DOHH2 (cell line): Measurements from ENCODE around the gene TLCD1.

Experiments
- H3F3A ChIP-seq: fragments of 200-600 bp; sonication (generic), shearing (Covaris generic); 2 replicates; pipeline ENCODE4 v1.6.0; 2016; ENCODE audit warnings: antibody characterized with exemption, mild to moderate bottlenecking; ENCODE audit not compliant: control insufficient read depth, insufficient read depth
- H3K27ac ChIP-seq: fragments of 200-600 bp; sonication (generic); 2 replicates; pipeline ENCODE4 v1.5.1; 2014; ENCODE audit warnings: low read depth, mild to moderate bottlenecking, low read length, moderate library complexity
- H3K27me3 ChIP-seq: fragments of 200-600 bp; sonication (generic); 2 replicates; pipeline ENCODE4 v1.6.1; 2014; ENCODE audit warnings: mild to moderate bottlenecking, low read length, mixed read lengths; ENCODE audit not compliant: control insufficient read depth
- H3K36me3 ChIP-seq: fragments of 200-600 bp; sonication (generic); 2 replicates; pipeline ENCODE4 v1.6.1; 2014; ENCODE audit warnings: mild to moderate bottlenecking, low read length, moderate library complexity, mixed read lengths; ENCODE audit not compliant: control insufficient read depth
- H3K4me1 ChIP-seq: fragments of 200-600 bp; sonication (generic); 2 replicates; pipeline ENCODE4 v1.6.1; 2014; ENCODE audit warnings: mild to moderate bottlenecking, low read length, mixed read lengths; ENCODE audit not compliant: control insufficient read depth
- H3K4me2 ChIP-seq: fragments of 200-600 bp; sonication (generic); 2 replicates; pipeline ENCODE4 v1.6.0; 2014; ENCODE audit warnings: mild to moderate bottlenecking, low read length, moderate library complexity
- H3K4me3 ChIP-seq: fragments of 200-600 bp; sonication (generic); 2 replicates; pipeline ENCODE4 v1.5.1; 2014; ENCODE audit warnings: mild to moderate bottlenecking, low read length, mixed read lengths
- H3K79me2 ChIP-seq: fragments of 200-600 bp; sonication (generic); 2 replicates; pipeline ENCODE4 v1.6.1; 2014; ENCODE audit warnings: mild to moderate bottlenecking, low read length, mixed read lengths; ENCODE audit not compliant: control insufficient read depth
- H3K9me2 ChIP-seq: fragments of 200-600 bp; sonication (generic); replicated peaks from 2 replicates; pipeline ENCODE4 v1.6.1; 2014; ENCODE audit warnings: mild to moderate bottlenecking, low read length, mixed read lengths; ENCODE audit not compliant: control insufficient read depth
- H3K9me3 ChIP-seq: fragments of 200-600 bp; sonication (generic); 2 replicates; pipeline ENCODE4 v1.6.1; 2014; ENCODE audit warnings: antibody characterized with exemption, low read length, mixed read lengths; ENCODE audit not compliant: control insufficient read depth, insufficient read depth
- H4K20me1 ChIP-seq: fragments of 200-600 bp; sonication (generic); 2 replicates; pipeline ENCODE4 v1.6.0; 2014; ENCODE audit warnings: low read depth, mild to moderate bottlenecking, antibody characterized with exemption, low read length, moderate library complexity; ENCODE audit not compliant: control insufficient read depth, insufficient read depth
- EZH2phosphoT487 ChIP-seq: fragments of 200-600 bp; sonication (generic); IDR thresholded peaks from 2 replicates; pipeline ENCODE4 v1.6.1; 2017; ENCODE audit warnings: borderline replicate concordance, mild to moderate bottlenecking, antibody characterized with exemption, low read length, moderate library complexity, mixed read lengths
- TF ChIP-seq, protein P1 (sequence below): fragments of 200-600 bp; sonication (generic); IDR thresholded peaks from one replicate; pipeline ENCODE4 v1.5.1; 2014; ENCODE audit warnings: antibody characterized with exemption, mild to moderate bottlenecking, low read depth, low read length; ENCODE audit not compliant: poor library complexity, severe bottlenecking

TLCD1 gene

DNA sequence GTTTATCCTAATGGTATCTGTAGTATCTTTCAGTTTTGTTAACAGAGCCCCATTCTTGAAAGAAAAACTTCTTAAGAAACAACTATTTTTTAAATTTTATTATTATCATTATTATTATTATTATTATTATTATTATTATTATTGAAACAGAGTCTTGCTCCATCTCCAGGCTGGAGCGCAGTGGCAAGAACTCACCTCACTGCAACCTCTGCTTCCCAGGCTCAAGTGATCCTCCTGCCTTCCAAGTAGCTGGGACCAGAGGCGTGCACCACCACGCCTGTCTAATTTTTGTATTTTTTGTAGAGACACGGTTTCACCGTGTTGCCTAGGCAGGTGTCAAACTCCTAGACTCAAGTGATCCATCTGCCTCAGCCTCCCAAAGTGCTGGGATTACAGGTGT, 40.7 kb downstream of the TLCD1 start:
- TF ChIP-seq, protein P1, sequence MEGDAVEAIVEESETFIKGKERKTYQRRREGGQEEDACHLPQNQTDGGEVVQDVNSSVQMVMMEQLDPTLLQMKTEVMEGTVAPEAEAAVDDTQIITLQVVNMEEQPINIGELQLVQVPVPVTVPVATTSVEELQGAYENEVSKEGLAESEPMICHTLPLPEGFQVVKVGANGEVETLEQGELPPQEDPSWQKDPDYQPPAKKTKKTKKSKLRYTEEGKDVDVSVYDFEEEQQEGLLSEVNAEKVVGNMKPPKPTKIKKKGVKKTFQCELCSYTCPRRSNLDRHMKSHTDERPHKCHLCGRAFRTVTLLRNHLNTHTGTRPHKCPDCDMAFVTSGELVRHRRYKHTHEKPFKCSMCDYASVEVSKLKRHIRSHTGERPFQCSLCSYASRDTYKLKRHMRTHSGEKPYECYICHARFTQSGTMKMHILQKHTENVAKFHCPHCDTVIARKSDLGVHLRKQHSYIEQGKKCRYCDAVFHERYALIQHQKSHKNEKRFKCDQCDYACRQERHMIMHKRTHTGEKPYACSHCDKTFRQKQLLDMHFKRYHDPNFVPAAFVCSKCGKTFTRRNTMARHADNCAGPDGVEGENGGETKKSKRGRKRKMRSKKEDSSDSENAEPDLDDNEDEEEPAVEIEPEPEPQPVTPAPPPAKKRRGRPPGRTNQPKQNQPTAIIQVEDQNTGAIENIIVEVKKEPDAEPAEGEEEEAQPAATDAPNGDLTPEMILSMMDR = no peak
- TF ChIP-seq EZH2phosphoT487 = no peak
- no peaks in the 10 kb centered on the region for H3K9me3 ChIP-seq
- no peaks in the 10 kb centered on the region for H3F3A ChIP-seq
- H3K4me1 ChIP-seq = no peaks in the 10 kb centered on the region
- H3K9me2 ChIP-seq = no peaks in the 10 kb centered on the region
- no peak overlapping the region for H3K4me3 ChIP-seq
- peaks cover 93% of the 10 kb centered on the region for H3K36me3 ChIP-seq
- H3K79me2 ChIP-seq = no peaks in the 10 kb centered on the region
- no peak overlapping the region for H3K4me2 ChIP-seq
- no peaks in the 10 kb centered on the region for H3K27me3 ChIP-seq
- no peak overlapping the region for H3K27ac ChIP-seq
- H4K20me1 ChIP-seq = no peaks in the 10 kb centered on the region

- H3K27ac ChIP-seq = no peak overlapping the region
Observed at GRCh38 chr17:28684963-28685362, 41.1 kb downstream of the TLCD1 start.

DNA sequence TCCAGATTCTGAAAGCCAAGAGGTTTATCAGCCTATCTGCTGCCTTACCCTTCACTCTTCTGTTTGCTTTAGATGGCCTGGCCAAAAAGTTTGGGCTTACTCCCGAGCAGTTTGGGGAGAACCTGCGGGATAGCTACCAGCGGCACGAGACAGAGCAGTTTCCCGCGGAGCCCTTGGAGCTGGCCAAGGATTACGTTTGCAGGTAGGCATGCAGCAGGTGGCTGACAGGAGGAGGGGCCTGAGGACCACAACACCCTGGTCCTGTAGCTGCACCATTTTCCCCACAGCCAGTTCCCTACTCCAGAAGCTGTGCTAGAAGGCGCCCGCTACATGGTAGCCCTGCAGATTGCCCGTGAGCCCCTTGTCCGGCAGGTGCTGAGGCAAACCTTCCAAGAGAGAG, 43.4 kb downstream of the TLCD1 start:
- H3K4me1 ChIP-seq = no peaks in the 10 kb centered on the region
- H3K27ac ChIP-seq = no peak overlapping the region
- TF ChIP-seq, protein P1 = no peak
- TF ChIP-seq EZH2phosphoT487 = no peak
- H3K27me3 ChIP-seq = no peaks in the 10 kb centered on the region
- no peaks in the 10 kb centered on the region for H4K20me1 ChIP-seq
- H3F3A ChIP-seq = no peaks in the 10 kb centered on the region
- no peaks in the 10 kb centered on the region for H3K9me3 ChIP-seq
- H3K4me2 ChIP-seq = no peak overlapping the region
- H3K9me2 ChIP-seq = no peaks in the 10 kb centered on the region
- H3K4me3 ChIP-seq = no peak overlapping the region
- peaks cover 80% of the 10 kb centered on the region for H3K36me3 ChIP-seq
- H3K79me2 ChIP-seq = no peaks in the 10 kb centered on the region

More at GRCh38 chr17:28684963-28685362, 41.1 kb downstream of the TLCD1 start:
- Histone ChIP-seq H3K27me3 (no peaks in the 10 kb centered on the region), H3K4me2 (no peak overlapping the region), H4K20me1 (no peaks in the 10 kb centered on the region), H3K36me3 (peaks cover 89% of the 10 kb centered on the region), H3K79me2 (no peaks in the 10 kb centered on the region), H3K9me3 (no peaks in the 10 kb centered on the region), H3K4me3 (no peak overlapping the region), H3F3A (no peaks in the 10 kb centered on the region), H3K9me2 (no peaks in the 10 kb centered on the region), H3K4me1 (no peaks in the 10 kb centered on the region)
- no peak for TF ChIP-seq EZH2phosphoT487
- TF ChIP-seq, protein P1 = no peak
